ENCODE data around the gene SNRNP40. TPM values are rescaled to one million over a fixed set of nuclear protein-coding genes. Genes with fewer than 3 reads are reported as not detected.

The SNRNP40 gene
- total and polyA plus RNA-seq, 8 donors: 8.7 to 20.5 (median 15.5) TPM

DNA sequence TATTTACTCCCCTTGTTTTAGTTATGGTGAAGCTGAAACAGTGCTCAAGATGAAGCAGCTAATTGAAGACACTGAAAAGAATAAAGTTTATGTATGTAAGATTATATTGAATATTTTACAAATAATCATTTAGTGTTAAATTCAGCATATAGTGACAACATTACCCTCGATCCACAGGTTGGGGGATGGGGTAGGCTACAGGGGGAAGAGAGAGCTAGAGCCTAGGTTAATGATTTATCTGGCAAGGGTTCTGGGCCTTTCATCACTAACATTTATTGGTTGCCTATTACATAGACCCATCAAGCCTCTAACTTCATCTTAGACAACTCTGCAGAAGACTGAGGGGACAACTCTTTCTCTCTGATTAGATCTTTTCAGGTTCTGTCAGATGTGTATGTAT, 21.6 kb upstream of the SNRNP40 start:
- no peak overlapping the region for H3K4me3 ChIP-seq
- no peak overlapping the region for H3K27ac ChIP-seq
- H3K9me3 ChIP-seq: no peaks in the 10 kb centered on the region
- FAIRE-seq (no peak), ATAC-seq (no peak), DNase-seq (no peak)
- 63 to 65% methylated on average over 1 of the region's 1 CpG for WGBS, 2 donors
- H3K27me3 ChIP-seq: no peaks in the 10 kb centered on the region
- no peak for TF ChIP-seq CTCF (IDR thresholded peaks at IDR 0.05)
- peaks cover 0 to 19% (median 3%) of the 10 kb centered on the region in 3 donors for H3K36me3 ChIP-seq
- H3K4me1 ChIP-seq: no peaks in the 10 kb centered on the region
- intact Hi-C loops (cut with DNase I): no loop called here

- intact Hi-C loops (cut with DNase I): no loop called here
- no peak for FAIRE-seq
- no peak for TF ChIP-seq CTCF (IDR thresholded peaks at IDR 0.05)
Measured at GRCh38 chr1:31315902-31316301, 19.3 kb upstream of the SNRNP40 start.

GRCh38 chr1:31310198-31310597, 13.6 kb upstream of the SNRNP40 start:
- WGBS, 2 donors: 89 to 91% methylated on average over 4 of the region's 4 CpGs
- H3K27me3 ChIP-seq: no peaks in the 10 kb centered on the region
- no peak for ATAC-seq
- TF ChIP-seq CTCF (IDR thresholded peaks at IDR 0.05): no peak
- H3K36me3 ChIP-seq: peaks cover 0 to 16% (median 8%) of the 10 kb centered on the region in 3 donors
- no peak overlapping the region for H3K27ac ChIP-seq
- no peaks in the 10 kb centered on the region for H3K9me3 ChIP-seq
- DNase-seq: no peak
- H3K4me1 ChIP-seq: no peaks in the 10 kb centered on the region
- FAIRE-seq: no peak
- intact Hi-C loops (cut with DNase I): no loop called here
- H3K4me3 ChIP-seq: no peak overlapping the region

More at GRCh38 chr1:31315902-31316301, 19.3 kb upstream of the SNRNP40 start:
- no peaks in the 10 kb centered on the region for H3K27me3 ChIP-seq
- peaks cover 0 to 34% (median 8%) of the 10 kb centered on the region in 3 donors for H3K36me3 ChIP-seq
- DNase-seq (no peak), ATAC-seq (no peak)
- H3K9me3 ChIP-seq: no peaks in the 10 kb centered on the region
- no peak overlapping the region for H3K27ac ChIP-seq
- no peak overlapping the region for H3K4me3 ChIP-seq
- 90 to 92% methylated on average over 3 of the region's 3 CpGs for WGBS, 2 donors
- no peaks in the 10 kb centered on the region for H3K4me1 ChIP-seq

DNA sequence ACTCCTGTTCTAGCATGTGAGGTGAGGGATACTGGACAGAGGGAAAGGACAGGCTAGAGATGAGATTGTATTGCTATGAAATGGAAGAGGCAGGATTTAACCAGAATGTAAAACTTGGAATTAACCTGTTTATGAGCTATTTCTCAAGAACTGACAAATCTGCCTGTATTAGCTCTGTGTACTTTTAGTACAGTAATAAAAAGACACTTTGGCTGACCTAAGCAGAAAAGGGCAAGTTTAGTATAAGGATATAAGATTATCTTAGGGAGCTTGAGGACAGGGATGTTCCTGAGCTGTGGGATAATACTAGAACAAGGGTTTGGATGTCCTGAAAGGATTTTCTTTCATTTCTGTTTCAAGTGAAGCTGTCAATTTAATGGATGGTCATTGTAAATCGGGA, 11.4 kb upstream of the SNRNP40 start:
- ATAC-seq: no peak
- WGBS, 2 donors: 0 to 39% methylated on average over 1 of the region's 1 CpG
- DNase-seq: no peak
- FAIRE-seq: no peak
- intact Hi-C loops (cut with DNase I): no loop called here
- no peak overlapping the region for H3K27ac ChIP-seq
- H3K36me3 ChIP-seq: peaks cover 0 to 16% (median 8%) of the 10 kb centered on the region in 3 donors
- no peak overlapping the region for H3K4me3 ChIP-seq
- no peaks in the 10 kb centered on the region for H3K27me3 ChIP-seq
- H3K4me1 ChIP-seq: no peaks in the 10 kb centered on the region
- H3K9me3 ChIP-seq: no peaks in the 10 kb centered on the region
- TF ChIP-seq CTCF (IDR thresholded peaks at IDR 0.05): no peak

DNA sequence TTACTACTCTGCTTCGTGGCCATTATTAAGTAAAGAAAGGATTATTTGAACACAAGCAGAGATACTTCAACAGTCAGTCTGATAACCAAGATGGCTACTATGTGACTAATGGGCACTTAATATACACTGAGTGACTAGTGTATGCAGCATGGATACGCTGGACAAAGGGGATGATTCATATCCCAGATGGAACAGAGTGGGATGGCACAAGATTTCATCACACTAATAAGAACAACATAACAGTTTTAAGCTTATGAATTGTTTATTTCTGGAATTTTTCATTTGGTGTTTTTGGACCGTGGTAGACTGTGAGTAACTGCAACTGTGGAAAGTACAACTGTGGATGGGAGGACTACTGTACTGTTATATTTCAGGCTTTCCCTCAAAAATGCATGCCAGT, 9.7 kb upstream of the SNRNP40 start:
- ATAC-seq: no peak
- DNase-seq: no peak
- Histone ChIP-seq H3K27me3 (no peaks in the 10 kb centered on the region), H3K36me3 (peaks cover 0 to 5% (median 3%) of the 10 kb centered on the region in 3 donors), H3K27ac (no peak overlapping the region), H3K4me1 (no peaks in the 10 kb centered on the region), H3K4me3 (no peak overlapping the region), H3K9me3 (no peaks in the 10 kb centered on the region)
- FAIRE-seq: no peak
- intact Hi-C loops (cut with DNase I): no loop called here
- WGBS, 2 donors: 86 to 93% methylated on average over 3 of the region's 3 CpGs
- TF ChIP-seq CTCF (IDR thresholded peaks at IDR 0.05): no peak

All from pancreas (tissue), 10 donors.